GM19043 (cell line): ENCODE results near the gene LRPAP1.

Source experiments
- ATAC-seq: cut with Tn5 transposase; IDR thresholded peaks from one replicate; pipeline ENCODE4 v1.9.1; 2021; ENCODE audit warnings: low read depth; ENCODE audit not compliant: unreplicated experiment

Gene LRPAP1

DNA sequence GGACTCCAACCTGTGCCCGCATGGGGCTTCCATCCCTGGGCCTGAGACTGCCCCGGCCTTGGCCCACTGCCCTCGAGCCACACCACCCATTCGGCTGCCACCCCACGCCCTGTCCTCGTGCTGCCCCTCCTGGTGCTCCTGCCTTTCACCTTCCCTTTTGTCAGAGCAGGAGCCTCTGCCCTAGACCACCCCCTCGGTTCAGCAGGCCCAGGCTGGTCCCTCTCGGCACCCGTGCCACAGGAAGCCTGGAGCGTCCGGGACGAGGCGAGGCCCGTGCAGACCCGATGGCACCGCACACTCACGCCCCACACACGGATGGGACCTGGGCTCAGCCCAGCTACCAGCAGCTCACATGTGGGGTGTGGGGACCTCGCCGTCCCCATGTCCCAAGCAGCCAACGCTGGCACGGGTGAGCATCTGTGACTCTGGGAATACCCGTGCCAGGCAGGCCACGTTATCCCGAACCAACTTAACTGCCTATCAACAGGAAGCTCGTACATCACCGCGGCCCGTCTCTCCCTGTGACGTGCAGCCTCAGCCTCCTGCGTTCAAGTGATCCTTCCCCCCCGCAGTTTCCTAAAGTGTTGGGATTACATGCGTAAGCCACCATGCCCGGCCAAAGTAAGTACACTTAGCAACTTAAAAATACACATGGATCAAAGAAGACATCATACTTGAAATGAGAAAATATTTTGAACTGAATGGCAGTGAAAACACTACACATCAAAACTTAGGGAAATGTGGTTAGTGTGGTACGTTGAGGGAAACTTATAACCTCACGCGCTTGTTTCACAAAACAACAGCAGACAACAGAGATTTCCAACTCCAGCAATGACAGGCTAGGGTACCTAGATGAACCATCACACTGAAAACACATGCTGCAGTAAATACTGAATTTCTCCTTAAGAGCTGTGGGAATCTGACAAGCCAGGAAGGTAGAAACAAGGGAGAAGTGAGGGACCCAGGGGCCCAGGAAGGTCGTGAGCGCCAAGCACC is 29.0 kb downstream of the LRPAP1 start:
- no peak for ATAC-seq

DNA sequence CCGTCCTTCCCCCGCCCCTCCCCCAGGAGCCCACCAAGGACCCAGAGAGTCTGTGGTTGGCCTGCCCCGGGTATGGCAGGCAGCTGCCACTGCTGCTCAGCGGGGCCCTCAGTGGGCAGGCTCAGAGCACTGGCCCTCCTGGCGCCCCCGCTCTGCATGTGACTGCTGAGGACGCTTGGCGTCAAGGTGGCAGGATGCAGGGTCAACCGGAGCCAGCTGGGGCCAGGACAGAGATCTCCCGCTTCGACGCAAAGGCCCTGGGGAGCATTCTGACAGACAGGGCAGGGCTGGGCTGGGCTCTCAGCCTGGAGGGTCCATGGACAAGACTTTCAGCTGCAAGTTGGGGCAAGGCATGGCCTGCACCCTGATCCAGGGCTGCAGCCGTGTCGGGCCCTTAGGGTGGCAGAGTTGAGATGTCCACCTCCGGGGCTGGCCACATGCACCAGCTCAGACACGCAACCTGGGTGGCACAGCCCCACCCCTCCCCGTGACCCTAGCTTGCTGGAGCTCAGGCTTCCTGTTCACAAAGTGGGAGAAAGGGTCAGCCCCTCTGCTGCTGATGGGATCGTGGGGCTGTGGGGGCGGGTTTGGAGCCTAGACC is 30.3 kb downstream of the LRPAP1 start:
- ATAC-seq, result no peak

DNA sequence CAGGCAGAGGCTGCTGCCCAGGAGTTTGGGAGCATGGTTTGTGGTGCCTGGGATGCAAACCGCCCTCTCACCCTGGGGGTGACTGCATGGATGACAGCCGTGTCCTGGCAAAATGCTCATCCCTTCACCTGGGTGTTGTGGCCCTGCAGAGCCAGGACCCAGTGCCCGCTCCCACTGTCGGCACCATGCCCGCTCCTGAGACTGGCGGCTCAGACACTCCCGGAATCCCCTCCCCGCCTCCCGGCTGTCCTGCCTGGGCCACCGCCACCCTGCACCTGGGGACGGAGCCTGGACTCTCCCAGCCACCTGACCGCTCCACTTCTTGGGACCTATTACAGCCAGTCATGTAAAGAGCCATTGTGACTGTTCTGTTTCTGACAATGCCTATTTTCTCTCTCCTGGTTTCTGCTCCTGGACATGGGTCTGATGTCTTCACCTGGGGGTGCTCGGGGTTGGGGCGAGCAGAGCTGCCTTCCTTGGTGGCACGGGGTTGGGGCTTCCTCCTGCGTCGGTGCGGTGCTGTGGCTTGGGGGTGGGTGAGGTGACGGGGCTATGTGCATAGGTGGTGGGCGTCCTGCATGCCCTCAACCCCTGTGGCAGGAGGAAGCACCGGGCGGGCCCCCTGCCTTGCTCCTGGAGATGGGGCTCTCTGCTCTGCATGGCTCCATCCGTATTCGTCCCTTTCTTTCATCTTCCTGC is 30.9 kb downstream of the LRPAP1 start:
- ATAC-seq, result no peak

DNA sequence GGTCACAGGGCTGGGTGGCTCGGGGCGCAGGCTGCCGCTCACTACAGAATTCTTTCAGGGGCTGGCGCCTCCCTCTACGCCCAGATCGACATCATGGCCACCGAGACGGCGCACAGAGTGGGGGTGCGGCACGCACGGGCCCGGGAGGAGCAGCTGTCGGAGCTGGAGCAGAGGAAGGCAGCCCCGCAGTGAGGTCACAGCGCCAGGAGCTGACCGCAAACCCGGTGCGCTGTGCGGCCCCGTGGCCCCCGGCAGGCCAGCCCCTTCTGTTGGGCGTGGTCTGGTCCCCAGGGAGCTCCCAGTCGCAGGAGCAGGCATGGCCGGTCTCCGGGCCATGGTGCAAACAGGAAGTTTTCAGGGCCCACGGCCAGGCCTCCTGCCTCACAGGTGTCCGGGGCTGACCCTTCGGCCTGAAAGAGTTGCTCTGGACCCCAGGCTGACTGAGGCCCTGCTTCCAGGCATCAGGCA is 31.6 kb downstream of the LRPAP1 start:
- no peak for ATAC-seq

DNA sequence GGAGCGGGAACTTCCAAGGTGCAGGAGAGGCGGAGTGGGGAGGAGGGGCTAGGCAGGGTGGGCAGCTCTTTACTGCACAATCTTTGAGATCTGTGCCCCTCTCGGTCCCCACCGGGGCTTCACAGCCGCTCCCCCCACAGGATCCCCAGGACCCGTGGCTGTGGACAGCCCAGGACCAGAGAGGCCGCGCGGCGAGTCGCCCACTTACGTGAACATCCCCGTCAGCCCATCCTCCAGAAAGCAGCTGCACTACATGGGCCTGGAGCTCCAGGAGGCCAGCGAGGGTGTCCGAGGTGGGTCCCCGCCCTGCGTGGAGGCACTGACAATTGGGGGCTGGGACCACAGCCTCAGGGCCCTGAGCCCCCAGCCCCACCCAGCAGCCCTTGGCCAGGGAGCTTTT is 32.1 kb downstream of the LRPAP1 start:
- ATAC-seq, result no peak

DNA sequence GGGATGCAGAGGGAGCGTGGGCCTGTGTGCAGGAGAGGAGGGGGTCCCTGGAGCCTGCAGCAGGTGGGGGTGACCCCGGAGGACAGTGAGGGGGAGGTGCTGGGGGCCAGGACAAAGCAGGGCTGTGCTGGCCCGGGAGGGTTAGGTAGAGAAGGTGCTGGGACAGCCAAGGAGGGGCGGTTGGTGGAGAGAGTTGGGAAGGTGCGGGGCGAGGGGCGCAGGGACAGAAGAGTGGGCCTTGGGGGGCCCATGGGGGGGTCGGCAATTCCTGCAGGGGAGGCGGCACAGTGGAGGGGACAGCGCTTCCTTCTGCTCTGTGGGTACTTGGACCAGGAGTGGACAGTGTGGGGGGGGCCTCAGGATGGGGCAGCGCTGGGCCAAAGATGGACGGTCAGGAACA is 32.5 kb downstream of the LRPAP1 start:
- ATAC-seq, result no peak

DNA sequence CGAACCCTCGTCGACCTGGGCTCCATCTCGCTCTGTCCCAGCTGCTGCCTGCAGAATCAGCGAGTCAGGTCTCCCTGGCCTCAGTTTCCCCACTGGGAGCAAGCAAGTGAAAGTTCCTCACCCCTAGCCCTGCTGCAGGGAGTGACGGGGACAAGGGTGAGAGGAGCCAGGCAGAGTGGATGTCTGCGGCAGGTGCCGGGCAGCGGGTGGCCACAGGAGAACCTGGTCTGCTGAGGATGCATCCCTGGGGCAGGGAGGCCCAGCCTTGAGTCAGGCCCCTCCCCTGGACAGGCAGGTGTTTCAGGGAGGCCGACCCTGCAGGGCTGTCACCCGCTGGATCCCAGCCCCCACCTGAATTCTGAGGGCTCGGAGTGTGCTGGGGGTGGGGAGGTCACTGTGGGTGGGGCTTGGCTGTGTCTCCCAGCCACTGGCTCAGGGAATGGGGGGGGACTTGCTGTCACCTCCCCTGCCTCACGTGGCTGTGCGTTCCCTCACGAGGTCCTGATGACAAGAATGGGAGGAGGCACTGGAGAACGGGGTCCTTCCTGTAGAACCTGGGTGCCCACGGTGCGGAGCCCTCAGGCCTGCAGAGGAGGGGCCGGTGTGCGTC is 33.2 kb downstream of the LRPAP1 start:
- no peak for ATAC-seq

DNA sequence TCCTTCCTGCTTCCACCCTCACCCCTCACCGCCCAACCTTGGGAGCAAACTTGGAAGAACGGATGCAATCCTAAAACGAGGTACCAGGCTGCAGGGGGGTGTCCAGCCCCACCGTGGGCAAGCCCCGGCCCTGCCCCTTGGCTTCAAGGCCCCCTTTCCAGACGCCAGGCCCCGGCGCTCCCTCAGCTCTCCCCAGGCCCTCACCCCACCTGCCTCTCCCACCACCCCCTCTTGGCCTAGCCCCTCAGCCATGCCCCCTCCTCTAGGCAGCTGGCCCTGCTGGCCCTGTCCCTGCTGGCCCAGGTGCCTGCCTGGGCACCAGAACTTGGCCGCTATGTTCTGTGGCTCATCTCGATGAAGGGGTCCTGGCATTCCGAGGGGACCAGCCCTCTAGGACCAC is 33.8 kb downstream of the LRPAP1 start:
- ATAC-seq, result no peak

DNA sequence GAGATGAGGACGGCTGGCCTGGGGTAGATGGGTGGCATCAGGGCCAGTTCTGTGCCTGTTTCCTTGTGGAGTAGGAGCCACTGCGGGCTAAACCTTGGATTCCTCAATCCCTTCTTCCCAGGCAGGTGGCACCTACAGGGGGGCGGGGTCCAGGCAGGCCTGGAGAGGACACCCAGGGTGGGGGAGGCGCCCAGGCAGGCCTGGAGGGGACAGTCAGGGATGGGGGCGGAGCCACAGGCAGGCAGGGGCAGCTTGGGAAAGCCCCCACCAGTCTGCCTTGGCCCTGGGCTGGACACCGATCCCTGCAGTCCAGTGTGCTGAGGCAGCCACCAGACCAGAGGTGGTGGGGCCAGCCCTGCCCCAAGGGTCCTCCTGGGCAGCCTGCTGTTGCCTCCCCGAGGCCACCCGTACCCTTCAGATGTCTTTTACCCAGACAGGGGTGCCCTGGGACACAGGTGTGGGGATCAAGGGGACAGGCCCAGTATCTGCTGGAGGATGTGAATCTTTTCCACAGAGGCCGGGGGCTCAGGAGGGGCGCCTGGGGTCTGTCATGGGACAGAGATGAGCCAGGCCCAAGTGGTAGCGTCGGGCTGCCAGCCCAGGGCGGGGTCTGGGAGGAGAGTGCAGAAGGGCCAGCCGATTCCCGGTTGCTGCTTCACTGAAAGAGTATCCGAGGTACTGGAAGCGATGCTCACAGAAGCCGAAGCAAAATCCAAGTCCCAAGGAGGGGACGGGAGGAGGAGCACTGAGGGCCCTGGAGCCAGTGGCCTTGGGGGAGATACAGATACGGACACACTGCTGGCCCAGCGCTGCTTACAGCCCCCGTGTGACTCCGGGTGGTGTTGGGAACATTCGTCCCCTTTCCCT is 34.5 kb downstream of the LRPAP1 start:
- ATAC-seq, result no peak

DNA sequence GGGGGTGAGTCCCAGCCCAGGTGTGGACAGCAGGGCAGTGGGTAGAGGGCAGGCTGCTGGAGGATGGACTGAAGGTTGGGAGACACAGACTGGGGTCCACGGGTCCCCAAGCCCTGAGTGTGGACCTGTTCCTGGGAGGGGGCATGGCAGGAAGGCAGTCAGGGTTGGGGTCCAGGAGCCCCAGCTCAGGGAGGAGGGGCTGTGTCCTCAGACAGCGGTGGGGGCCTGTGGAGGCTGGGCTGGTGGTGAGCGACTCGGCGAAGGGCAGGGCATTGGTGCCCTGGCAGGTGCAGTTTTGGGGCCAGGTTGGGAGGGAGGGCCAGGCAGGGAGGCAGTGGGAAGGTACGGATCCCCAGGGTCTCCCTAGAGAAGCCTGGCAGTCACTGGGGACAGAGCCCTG is 35.1 kb downstream of the LRPAP1 start:
- no peak for ATAC-seq

DNA sequence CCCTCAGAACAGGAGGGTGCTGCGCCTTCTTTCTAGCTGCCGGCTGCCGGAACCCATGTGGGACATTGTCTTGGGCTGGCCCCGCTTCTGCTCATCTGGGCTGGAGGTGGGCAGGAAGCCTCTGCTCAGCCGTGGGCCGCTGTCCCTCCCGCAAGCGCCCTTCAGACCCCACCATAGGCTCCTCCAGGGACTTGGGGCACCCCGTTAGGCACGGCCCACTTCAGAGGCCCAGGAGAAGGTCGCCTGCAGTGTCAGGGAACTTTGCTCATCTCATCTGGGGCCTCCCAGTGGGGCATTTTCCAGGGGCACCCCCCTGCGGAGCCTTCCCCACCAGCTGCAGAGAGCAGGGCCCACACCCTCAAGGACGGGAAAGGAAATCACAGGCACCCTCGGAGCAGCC is 36.2 kb downstream of the LRPAP1 start:
- ATAC-seq, result no peak

DNA sequence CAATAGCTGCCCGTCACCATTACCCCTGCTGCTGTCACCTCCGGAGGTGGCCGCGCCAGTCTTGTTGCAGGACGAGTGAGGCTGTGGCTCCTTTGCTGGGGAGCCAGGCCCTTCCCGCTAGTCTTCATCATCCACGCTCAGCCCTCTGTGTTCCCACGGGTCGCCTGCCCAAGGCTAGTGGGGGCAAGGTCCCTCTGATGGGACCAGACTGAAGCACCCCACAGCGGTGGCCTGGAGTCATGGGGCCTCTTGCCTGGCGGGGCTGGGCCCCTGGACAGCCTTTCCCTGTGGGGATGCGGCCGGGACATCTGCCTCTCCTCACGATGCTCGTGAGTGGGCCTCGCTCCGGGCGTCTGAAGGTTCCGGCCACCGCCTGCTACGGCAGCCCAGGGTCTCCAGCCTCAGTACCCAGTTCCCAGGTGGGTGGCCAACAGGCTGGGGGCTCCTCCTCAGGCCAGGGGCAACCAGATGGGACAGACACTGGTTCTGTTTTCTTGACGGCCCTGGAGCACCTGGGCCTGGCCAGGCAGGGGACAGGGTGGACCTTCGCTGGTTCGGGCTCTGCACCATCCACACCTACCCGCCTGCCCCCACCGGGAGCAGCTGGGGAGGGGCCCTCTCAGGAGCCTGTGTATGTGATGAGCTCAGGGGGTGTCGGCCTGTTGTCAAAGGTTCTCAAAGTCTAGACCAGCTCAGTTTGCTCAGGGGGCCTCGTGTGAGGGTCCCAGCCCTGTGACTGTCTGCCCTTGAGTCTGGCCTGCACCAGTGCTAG is 36.8 kb downstream of the LRPAP1 start:
- no peak for ATAC-seq

DNA sequence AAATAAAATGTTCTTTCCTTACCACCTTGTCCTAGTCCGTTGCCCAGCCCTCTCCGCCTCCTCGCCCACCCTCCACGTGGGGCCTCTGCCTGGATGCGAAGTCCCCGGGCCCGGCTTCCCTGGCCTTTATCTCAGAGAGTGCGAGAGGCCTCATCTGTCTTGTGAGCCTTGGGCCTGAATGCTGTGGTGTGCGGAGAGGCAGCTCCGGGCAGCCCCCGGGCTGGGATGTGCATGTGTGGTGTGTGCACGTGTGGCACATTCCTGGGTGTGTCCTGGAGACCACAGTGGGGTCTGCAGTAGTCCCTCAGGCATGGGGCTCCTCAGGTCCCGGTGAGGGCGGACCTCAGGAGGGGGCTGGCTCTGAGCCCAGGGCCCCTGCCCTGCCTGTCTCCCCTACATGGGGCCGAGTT is 37.8 kb downstream of the LRPAP1 start:
- no peak for ATAC-seq

DNA sequence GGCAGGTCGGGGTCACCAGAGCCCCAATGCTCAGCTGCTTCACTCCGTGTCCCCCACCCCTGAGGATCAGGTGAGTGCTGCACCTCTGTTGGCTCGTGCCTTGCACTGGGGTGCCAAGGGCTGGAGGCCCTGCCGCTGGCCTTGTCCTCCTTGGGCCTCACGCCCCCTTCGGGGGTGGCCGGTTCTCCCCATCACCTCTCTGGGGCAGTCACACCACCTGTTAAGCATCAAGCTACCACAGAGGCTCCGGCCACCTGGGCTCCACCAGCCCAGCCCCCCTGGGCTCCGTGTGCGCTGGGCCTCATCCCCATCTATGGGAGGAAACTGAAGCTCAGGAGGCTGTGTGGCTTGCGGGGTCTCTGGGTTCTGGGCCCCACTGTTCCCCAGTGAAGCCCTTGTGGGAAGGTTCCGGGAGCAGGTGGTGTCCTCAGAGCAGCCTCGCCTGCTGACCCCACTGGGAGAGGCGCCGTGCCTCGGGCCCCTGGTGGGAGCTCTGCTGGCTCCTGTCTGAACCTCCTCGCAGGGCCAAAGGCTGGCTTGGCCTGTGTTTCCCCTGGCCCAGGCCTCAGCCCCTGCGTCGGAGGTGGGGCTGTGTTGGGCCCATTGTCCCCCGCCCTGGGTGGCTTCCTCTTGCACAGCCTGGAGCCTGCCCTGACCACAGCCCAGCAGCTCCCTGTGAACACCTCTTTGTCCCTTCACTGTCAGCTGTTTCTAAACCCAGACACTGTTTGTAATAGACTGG is 38.3 kb downstream of the LRPAP1 start:
- no peak for ATAC-seq

DNA sequence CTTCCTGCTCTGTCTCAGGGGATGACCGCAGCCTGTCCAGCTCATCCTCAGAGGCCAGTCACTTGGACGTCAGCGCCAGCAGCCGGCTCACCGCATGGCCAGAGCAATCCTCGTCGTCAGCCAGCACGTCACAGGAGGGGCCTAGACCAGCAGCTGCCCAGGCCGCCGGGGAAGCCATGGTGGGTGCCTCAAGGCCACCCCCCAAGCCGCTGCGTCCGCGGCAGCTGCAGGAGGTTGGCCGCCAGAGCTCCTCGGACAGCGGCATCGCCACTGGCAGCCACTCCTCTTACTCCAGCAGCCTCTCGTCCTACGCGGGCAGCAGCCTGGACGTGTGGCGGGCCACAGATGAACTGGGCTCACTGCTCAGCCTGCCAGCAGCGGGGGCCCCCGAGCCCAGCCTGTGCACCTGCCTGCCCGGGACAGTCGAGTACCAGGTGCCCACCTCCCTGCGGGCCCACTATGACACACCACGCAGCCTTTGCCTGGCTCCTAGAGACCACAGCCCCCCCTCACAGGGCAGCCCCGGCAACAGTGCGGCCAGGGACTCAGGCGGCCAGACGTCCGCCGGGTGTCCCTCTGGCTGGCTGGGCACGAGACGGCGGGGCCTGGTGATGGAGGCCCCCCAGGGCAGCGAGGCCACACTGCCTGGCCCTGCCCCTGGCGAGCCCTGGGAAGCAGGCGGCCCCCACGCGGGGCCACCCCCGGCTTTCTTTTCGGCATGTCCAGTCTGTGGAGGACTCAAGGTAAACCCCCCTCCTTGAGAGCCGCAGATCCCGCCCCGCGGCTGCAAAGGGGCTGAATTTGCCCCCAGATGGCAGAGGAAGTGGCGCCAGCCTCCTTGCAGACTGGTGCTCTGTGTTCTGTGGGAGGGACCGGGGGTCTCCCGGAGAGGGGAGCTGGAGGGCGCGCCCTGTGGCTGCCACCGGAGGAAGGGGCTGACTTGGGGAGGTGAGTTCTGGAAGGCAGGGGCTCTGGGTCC is 39.2 kb downstream of the LRPAP1 start:
- no peak for ATAC-seq

DNA sequence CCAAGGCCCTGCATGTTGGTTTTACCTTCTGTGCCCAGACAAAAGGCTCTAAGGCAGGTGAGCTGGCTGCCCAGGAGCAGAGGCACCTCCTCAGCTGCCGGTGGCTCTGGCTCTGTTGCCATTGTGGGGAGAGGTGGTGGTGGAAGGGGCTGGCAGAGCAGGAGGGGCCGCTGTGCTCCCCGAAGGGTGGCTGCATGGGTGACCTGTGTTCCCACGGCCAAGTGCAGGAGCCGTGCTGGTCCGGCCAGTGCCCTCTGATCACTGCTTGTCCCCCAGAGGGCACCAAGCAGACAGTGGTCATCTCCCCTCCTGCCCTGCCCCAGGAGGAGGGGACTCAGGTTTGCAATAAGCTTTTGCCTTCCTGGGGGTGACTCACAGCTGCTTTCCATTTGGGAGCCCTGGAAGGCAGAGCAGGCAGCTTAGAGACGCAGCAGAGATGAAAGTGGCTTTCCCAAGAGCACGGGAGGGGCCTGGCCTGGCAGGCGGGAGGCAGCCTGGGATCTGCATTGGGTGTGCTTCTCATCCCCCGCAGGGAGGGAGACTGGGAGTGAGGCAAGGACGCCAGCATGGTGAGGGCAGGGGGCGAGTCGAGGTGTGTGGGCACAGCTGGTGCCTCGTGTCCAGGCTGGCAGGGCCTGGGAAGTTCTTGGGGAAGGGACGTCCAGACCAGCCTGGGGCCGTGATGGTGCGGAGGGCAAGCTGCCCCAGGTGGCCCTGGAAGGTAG is 40.4 kb downstream of the LRPAP1 start:
- no peak for ATAC-seq
